ACC112 (cell line): Measurements from ENCODE around the gene FAM89A.
"Not testable (repeated sequence)": the region's sequence is repeated elsewhere in the genome, so short reads cannot be mapped to it uniquely, and the experiment has no call there.

Experiments
- H2AFZ ChIP-seq: fragments of 200-600 bp; sonication (generic); one replicate; pipeline ENCODE4 v1.6.0; 2017; ENCODE audit warnings: antibody characterized with exemption, low read length; ENCODE audit not compliant: unreplicated experiment
- H3K27ac ChIP-seq: fragments of 200-600 bp; sonication (generic); 2 replicates; pipeline ENCODE4 v1.5.1; 2014; ENCODE audit warnings: low read depth, mild to moderate bottlenecking, antibody characterized with exemption, low read length, moderate library complexity
- H3K27me3 ChIP-seq: fragments of 200-600 bp; sonication (generic); 2 replicates; pipeline ENCODE4 v1.6.1; 2014; ENCODE audit warnings: mild to moderate bottlenecking, antibody characterized with exemption, low read length, moderate library complexity, mixed read lengths; ENCODE audit not compliant: insufficient read depth
- H3K36me3 ChIP-seq: fragments of 200-600 bp; sonication (generic); 2 replicates; pipeline ENCODE4 v1.6.1; 2016; ENCODE audit warnings: mild to moderate bottlenecking, antibody characterized with exemption, low read length, moderate library complexity, mixed read lengths; ENCODE audit not compliant: insufficient read depth
- H3K4me1 ChIP-seq: fragments of 200-600 bp; sonication (generic); one replicate; pipeline ENCODE4 v1.6.1; 2016; ENCODE audit warnings: low read length, mixed read lengths; ENCODE audit not compliant: insufficient read depth, unreplicated experiment, control insufficient read depth
- H3K4me3 ChIP-seq: fragments of 200-600 bp; sonication (generic); 2 replicates; pipeline ENCODE4 v1.5.1; 2014; ENCODE audit warnings: mild to moderate bottlenecking, low read depth, low read length
- H3K79me2 ChIP-seq: fragments of 200-600 bp; sonication (generic); one replicate; pipeline ENCODE4 v1.6.0; 2016; ENCODE audit warnings: low read length; ENCODE audit not compliant: control insufficient read depth, unreplicated experiment, insufficient read depth

FAM89A gene

DNA sequence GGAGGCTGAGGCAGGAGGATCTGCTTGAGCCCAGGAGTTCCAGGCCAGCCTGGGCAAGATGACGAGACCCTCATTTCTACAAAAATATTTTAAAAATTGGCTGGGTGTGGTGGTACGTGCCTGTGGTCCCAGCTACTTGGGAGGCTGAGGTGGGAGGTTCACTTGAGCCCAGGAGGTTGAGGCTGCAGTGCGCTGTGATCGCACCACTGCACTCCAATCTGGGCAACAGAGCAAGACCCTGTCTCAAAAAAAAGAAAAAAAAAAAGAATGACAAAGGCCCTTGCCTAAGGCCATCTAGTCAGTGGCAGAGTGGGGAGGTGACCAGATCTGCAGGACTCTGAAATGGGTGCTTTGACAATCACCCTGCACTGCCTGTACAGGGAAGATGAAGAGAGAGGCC is 10.8 kb downstream of the FAM89A start:
- H3K4me1 ChIP-seq, H3K4me3 ChIP-seq, H3K36me3 ChIP-seq, H3K79me2 ChIP-seq, H2AFZ ChIP-seq, H3K27me3 ChIP-seq, H3K27ac ChIP-seq: not testable (repeated sequence)

DNA sequence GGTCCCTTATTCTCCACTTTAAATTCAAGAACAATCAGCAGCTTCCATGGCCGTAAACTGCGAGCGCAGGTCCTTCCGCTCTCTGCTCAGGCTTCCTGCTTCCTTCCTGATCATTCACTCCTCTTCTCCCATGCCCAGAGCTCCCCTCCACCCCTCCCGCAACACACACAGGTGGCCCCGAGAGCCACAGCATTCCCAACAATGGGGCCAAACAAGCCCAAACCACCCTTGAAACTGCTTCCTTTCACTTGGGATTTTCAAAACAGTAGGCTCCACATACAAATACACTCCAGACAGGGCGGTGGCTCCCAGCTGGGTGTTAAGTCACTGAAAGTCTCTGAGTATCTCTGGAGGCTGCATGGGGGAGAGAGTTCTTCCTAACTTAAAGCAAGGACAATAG is 11.4 kb downstream of the FAM89A start:
- Histone ChIP-seq H2AFZ (no peak overlapping the region), H3K27ac (no peak overlapping the region), H3K79me2 (no peaks in the 10 kb centered on the region), H3K4me3 (no peak overlapping the region), H3K4me1 (no peaks in the 10 kb centered on the region), H3K27me3 (no peaks in the 10 kb centered on the region), H3K36me3 (no peaks in the 10 kb centered on the region)

DNA sequence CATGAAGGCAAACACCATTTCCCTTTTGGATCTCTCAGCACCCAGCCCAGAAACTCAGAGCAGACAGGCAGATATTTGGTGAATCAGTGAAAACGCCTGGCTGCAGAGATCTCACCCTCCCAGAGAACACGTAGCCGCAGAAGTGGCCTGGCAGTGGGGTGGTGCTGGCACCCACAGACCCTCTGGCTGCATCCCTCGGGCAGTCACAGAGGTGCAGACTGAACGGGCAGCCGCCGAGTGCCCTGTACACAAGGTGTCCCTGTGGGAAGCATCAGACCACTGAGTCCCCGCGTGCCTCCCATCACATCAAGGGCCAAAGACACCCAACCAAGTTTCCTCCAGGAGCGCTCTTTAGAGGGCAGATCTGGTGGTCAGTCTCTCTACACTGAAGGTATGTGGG is 12.1 kb downstream of the FAM89A start:
- Histone ChIP-seq H3K27me3 (no peaks in the 10 kb centered on the region), H3K79me2 (no peaks in the 10 kb centered on the region), H3K36me3 (no peaks in the 10 kb centered on the region), H2AFZ (no peak overlapping the region), H3K27ac (no peak overlapping the region), H3K4me1 (no peaks in the 10 kb centered on the region), H3K4me3 (no peak overlapping the region)

DNA sequence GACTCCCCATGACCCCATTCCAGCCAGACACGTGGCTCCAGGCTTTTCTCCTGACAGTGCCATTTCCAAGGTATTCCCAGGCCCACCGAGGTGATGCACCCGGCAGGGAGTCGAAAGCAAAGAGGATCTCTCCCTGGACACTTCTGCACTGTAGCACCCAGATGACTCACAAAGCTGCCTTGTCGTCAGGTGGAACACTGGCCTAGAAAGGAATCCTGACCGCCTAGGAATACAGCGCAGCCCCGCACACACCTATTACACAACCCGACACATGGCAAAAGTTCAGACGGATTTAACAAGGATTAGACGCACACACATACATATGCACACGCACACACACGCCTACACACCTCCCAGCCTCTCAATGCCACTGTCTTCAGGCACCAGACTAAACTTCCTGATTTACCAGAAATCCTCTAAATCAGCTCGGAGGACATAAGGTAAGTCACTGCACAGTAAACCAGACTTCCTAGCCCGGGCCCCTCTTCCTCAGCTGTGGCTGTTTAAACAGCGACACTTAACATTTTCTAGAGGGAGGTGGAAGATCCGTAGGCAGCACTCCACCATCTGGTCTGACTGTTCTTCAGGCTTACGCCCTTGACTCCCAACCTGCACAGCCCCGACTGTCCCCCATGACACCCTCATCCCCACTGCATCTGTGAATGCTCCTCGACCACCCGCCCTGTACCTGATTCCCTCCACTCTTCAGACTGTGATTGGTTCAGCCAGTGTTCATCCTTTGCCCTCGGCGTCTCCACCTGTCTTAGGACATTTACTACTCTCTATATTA is 12.7 kb downstream of the FAM89A start:
- Histone ChIP-seq H3K4me3 (no peak overlapping the region), H3K79me2 (no peaks in the 10 kb centered on the region), H3K27me3 (no peaks in the 10 kb centered on the region), H3K4me1 (no peaks in the 10 kb centered on the region), H2AFZ (no peak overlapping the region), H3K27ac (no peak overlapping the region), H3K36me3 (no peaks in the 10 kb centered on the region)

DNA sequence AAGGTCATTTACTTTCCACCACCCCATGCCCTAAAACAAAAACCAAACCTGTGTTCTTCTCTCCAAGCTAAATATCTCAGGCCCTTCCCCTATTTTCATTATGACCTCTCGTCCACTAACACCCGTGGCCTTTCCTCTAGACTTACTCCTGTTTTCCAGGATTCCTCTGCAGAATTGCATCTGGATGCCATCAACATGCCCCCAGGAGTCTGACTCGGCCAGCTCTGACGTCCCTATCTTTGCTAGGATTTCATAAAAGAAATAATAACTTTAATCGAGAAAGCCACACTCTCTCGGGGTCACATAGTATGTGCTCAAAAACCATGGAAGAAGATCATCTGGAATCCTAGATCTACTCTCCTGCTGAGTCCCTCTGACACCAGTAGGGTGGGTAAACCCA is 13.5 kb downstream of the FAM89A start:
- Histone ChIP-seq H2AFZ (no peak overlapping the region), H3K4me1 (no peaks in the 10 kb centered on the region), H3K36me3 (no peaks in the 10 kb centered on the region), H3K4me3 (no peak overlapping the region), H3K27ac (no peak overlapping the region), H3K27me3 (no peaks in the 10 kb centered on the region), H3K79me2 (no peaks in the 10 kb centered on the region)

DNA sequence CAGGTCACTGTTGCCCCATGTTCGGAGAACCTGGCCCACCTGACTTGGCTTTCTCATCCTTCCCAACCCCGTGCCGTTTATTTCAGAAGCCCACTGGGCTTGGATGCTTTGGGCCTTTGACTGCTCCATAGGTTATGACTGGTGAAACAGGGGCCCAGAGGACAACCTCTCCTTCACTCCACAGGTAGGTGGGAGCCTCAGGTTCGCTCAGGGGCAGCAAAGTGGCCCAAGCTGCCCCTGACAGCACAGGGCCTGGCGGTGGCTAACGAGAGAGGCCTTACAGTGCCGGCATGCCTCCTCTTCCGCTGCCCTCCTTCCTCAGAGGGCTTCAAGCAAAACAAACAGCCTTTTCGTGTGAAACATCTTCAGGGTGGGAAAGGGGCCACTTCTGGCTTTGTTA is 16.9 kb downstream of the FAM89A start:
- H3K27me3 ChIP-seq = no peaks in the 10 kb centered on the region
- H3K79me2 ChIP-seq = no peaks in the 10 kb centered on the region
- no peaks in the 10 kb centered on the region for H3K36me3 ChIP-seq
- no peak overlapping the region for H3K4me3 ChIP-seq
- H2AFZ ChIP-seq = no peak overlapping the region
- H3K27ac ChIP-seq = no peak overlapping the region
- H3K4me1 ChIP-seq = no peaks in the 10 kb centered on the region

DNA sequence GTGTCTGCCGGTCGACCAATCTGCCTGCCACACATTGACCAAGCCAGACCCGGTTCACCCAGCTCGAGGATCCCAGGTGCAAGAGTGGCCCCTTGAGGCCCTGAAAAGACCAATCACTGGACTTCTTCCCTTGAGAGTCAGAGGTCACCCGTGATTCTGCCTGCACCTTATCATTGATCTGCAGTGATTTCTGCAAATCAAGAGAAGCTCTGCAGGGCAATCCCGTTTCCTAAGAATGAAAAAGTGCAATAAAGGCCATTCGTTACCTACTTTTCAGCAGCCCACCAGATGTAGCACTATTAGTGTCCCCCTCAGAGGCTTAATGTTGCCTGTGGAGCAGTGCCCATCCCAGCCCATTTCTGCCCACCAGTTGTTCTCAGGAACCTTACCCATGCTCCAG is 17.5 kb downstream of the FAM89A start:
- not testable (repeated sequence) for H3K27ac ChIP-seq, H2AFZ ChIP-seq, H3K4me1 ChIP-seq, H3K27me3 ChIP-seq, H3K4me3 ChIP-seq, H3K79me2 ChIP-seq, H3K36me3 ChIP-seq

DNA sequence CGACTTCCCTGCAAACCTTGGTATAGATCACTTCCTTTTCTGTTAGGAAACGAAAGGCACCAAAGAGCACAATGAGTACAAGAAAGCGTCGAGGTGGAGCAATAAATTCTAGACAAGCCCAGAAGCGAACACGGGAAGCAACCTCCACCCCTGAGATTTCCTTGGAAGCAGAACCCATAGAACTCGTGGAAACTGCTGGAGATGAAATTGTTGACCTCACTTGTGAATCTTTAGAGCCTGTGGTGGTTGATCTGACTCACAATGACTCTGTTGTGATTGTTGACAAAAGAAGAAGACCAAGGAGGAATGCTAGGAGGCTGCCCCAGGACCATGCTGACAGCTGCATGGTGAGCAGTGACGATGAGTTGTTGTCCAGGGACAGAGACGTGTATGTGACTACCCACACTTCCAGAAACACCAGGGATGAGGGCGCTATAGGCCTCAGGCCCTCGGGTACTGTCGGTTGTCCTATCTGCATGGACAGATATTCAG is 18.5 kb downstream of the FAM89A start:
- no peak overlapping the region for H3K27ac ChIP-seq
- no peaks in the 10 kb centered on the region for H3K36me3 ChIP-seq
- H3K4me3 ChIP-seq = no peak overlapping the region
- H3K27me3 ChIP-seq = no peaks in the 10 kb centered on the region
- H2AFZ ChIP-seq = no peak overlapping the region
- H3K79me2 ChIP-seq = no peaks in the 10 kb centered on the region
- no peaks in the 10 kb centered on the region for H3K4me1 ChIP-seq

DNA sequence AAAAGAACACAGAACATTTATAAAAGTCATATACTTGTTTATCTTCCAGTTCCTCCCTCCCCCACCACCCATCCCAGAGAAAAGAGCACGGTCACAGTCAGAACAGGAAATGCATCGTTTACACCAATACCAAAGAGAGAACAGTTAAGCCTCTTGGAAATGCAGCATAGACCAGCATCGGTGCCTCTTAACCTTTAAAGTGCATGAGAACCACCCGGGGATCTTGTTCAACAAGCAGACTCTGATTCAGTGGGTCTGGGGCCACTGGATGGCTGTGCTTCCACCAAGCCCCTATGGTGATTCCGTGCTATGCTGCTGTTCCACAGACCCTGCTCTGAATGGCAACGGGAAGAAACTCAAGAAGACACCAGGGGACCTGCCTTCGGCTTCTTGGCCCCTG is 19.2 kb downstream of the FAM89A start:
- H2AFZ ChIP-seq = no peak overlapping the region
- no peaks in the 10 kb centered on the region for H3K27me3 ChIP-seq
- H3K27ac ChIP-seq = no peak overlapping the region
- H3K4me1 ChIP-seq = no peaks in the 10 kb centered on the region
- no peaks in the 10 kb centered on the region for H3K36me3 ChIP-seq
- H3K79me2 ChIP-seq = no peaks in the 10 kb centered on the region
- no peak overlapping the region for H3K4me3 ChIP-seq

DNA sequence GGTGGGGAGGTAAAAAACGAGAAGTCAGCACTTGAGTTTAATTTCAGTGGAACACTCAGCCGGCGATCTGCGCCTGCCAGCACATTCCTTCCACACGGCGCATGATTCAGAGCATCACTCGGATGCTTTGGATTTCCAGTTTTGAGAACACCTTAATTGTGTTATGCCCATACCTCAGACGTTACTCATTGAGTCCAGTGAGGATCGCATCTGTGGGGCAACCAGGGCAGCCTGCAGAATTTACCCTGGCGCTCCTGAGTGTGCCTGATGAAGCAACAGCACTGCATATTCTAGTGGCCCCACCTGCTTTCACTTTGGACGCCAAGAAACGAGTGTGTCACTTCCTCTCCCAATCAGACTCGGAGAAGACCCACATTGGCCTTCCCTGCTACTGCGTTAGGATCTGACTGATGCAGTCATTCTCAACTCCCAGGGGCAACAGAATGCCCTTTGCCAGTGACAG is 19.9 kb downstream of the FAM89A start:
- no peak overlapping the region for H3K4me3 ChIP-seq

DNA sequence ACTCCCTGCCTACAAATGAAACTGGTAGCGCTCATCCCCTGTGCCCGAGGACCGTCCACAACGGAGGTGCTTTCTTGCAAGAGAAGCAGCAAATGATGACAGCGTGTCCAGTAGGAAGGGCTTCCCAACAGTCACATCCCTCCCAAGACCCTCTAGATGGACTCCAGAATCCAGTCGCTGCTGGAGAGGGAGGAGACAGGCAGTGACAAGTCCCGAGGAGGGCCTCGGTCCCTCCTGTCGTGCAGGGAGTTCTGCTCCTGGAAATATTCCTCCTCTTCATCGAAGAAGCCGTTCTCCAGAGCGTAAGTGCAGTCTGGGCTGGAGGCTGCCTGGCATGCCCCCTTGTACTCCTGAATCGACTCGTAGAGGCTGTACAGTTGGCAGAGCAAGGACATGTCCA is 20.3 kb downstream of the FAM89A start:
- no peaks in the 10 kb centered on the region for H3K36me3 ChIP-seq
- no peaks in the 10 kb centered on the region for H3K27me3 ChIP-seq
- no peaks in the 10 kb centered on the region for H3K4me1 ChIP-seq
- H2AFZ ChIP-seq = no peak overlapping the region
- H3K79me2 ChIP-seq = no peaks in the 10 kb centered on the region
- H3K27ac ChIP-seq = no peak overlapping the region
- no peak overlapping the region for H3K4me3 ChIP-seq

More for the DNA sequence above, 19.9 kb downstream of the FAM89A start:
- no peak overlapping the region for H2AFZ ChIP-seq
- no peaks in the 10 kb centered on the region for H3K27me3 ChIP-seq
- no peaks in the 10 kb centered on the region for H3K4me1 ChIP-seq
- no peak overlapping the region for H3K27ac ChIP-seq
- H3K79me2 ChIP-seq = no peaks in the 10 kb centered on the region
- no peaks in the 10 kb centered on the region for H3K36me3 ChIP-seq
